ENCODE measurements around the gene MLXIP.

Gene MLXIP

DNA sequence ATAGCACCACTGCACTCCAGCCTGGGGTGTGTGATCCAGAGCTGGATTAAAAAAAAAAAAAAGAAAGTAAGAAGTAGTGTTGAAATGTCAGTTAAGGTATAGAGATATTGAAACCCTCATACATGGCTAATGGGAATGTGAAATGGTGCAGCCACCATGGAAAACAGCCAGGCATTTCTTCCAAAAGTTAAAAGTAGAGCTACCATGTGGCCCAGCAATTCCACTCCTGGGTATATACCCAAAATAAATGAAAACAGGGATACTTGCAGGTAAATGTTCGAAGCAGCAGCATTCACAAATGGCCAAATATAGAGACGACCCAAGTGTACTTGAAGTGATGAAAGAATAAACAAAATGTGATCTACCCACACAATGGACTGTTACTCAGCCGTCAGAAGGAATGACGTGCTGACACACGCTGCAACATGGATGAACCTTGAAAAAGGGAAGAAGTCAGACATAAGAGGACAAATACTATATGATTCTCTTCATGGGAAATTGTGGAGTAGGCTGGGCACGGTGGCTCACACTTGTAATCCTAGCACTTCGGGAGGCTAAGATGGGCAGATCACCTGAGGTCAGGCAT is 80.2 kb downstream of the MLXIP start:
- H3K4me2 ChIP-seq (ENCODE audit: low read depth, low read length, poor library complexity, severe bottlenecking), result no peak overlapping the region
- H3K9me2 ChIP-seq (replicated peaks; ENCODE audit: low read depth, low read length), result no peaks in the 10 kb centered on the region
- H3K79me2 ChIP-seq (ENCODE audit: insufficient read depth, low read length), result no peaks in the 10 kb centered on the region
- H3K9me3 ChIP-seq (ENCODE audit: insufficient read depth, low read depth, low read length), result no peaks in the 10 kb centered on the region
- H4K20me1 ChIP-seq (ENCODE audit: insufficient read depth, low read length, poor library complexity, severe bottlenecking), result no peaks in the 10 kb centered on the region
- H3K9ac ChIP-seq (ENCODE audit: low read depth, low read length, poor library complexity, severe bottlenecking), result no peak overlapping the region
- no peak overlapping the region for H2AFZ ChIP-seq (ENCODE audit: low read length)
- no peaks in the 10 kb centered on the region for H3K4me1 ChIP-seq (ENCODE audit: insufficient read depth, low read length, poor library complexity, severe bottlenecking)
- H3F3A ChIP-seq (ENCODE audit: low read depth), result no peaks in the 10 kb centered on the region
- no peak for TF ChIP-seq EZH2phosphoT487 (IDR thresholded peaks at IDR 0.05; ENCODE audit: borderline replicate concordance)
- TF ChIP-seq, protein P1, sequence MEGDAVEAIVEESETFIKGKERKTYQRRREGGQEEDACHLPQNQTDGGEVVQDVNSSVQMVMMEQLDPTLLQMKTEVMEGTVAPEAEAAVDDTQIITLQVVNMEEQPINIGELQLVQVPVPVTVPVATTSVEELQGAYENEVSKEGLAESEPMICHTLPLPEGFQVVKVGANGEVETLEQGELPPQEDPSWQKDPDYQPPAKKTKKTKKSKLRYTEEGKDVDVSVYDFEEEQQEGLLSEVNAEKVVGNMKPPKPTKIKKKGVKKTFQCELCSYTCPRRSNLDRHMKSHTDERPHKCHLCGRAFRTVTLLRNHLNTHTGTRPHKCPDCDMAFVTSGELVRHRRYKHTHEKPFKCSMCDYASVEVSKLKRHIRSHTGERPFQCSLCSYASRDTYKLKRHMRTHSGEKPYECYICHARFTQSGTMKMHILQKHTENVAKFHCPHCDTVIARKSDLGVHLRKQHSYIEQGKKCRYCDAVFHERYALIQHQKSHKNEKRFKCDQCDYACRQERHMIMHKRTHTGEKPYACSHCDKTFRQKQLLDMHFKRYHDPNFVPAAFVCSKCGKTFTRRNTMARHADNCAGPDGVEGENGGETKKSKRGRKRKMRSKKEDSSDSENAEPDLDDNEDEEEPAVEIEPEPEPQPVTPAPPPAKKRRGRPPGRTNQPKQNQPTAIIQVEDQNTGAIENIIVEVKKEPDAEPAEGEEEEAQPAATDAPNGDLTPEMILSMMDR (conservative IDR thresholded peaks at IDR 0.05; ENCODE audit: low read length), result no peak
- no peaks in the 10 kb centered on the region for H3K27me3 ChIP-seq (ENCODE audit: insufficient read depth, low read length, poor library complexity, severe bottlenecking)
- no peaks in the 10 kb centered on the region for H3K36me3 ChIP-seq (ENCODE audit: insufficient read depth, low read length)
- no peak overlapping the region for H3K4me3 ChIP-seq (ENCODE audit: low read length, poor library complexity, severe bottlenecking)

DNA sequence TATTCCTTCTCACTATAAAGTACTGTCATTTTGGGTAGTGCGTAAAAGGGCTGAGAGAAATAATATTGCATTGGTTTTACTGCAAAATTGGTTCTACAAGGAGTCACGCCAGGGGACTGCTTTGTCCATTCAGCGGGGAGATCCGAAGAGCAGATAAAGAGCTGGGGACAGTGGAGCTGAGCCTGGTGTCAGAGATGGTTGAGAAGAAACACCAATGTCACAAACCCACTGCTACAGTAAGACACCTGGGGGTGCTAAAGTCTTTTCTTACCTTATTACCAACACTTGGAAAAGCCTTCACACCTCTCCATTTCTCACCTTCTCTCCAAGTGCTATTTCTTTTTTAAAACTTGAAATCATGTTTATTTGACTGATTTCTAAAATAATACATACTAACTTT is 81.3 kb downstream of the MLXIP start:
- no peak overlapping the region for H3K9ac ChIP-seq (ENCODE audit: low read depth, low read length, poor library complexity, severe bottlenecking)
- H3K36me3 ChIP-seq (ENCODE audit: insufficient read depth, low read length), result no peaks in the 10 kb centered on the region
- H3K4me3 ChIP-seq (ENCODE audit: low read length, poor library complexity, severe bottlenecking), result no peak overlapping the region
- H3K27me3 ChIP-seq (ENCODE audit: insufficient read depth, low read length, poor library complexity, severe bottlenecking), result no peaks in the 10 kb centered on the region
- TF ChIP-seq, protein P1 (conservative IDR thresholded peaks at IDR 0.05; ENCODE audit: low read length), result peak; percentile 32
- no peak for TF ChIP-seq EZH2phosphoT487 (IDR thresholded peaks at IDR 0.05; ENCODE audit: borderline replicate concordance)
- H2AFZ ChIP-seq (ENCODE audit: low read length), result no peak overlapping the region
- H3K4me2 ChIP-seq (ENCODE audit: low read depth, low read length, poor library complexity, severe bottlenecking), result no peak overlapping the region
- no peaks in the 10 kb centered on the region for H3K9me2 ChIP-seq (replicated peaks; ENCODE audit: low read depth, low read length)
- no peaks in the 10 kb centered on the region for H3K4me1 ChIP-seq (ENCODE audit: insufficient read depth, low read length, poor library complexity, severe bottlenecking)
- no peaks in the 10 kb centered on the region for H4K20me1 ChIP-seq (ENCODE audit: insufficient read depth, low read length, poor library complexity, severe bottlenecking)
- H3K79me2 ChIP-seq (ENCODE audit: insufficient read depth, low read length), result no peaks in the 10 kb centered on the region
- no peaks in the 10 kb centered on the region for H3F3A ChIP-seq (ENCODE audit: low read depth)
- no peaks in the 10 kb centered on the region for H3K9me3 ChIP-seq (ENCODE audit: insufficient read depth, low read depth, low read length)

DNA sequence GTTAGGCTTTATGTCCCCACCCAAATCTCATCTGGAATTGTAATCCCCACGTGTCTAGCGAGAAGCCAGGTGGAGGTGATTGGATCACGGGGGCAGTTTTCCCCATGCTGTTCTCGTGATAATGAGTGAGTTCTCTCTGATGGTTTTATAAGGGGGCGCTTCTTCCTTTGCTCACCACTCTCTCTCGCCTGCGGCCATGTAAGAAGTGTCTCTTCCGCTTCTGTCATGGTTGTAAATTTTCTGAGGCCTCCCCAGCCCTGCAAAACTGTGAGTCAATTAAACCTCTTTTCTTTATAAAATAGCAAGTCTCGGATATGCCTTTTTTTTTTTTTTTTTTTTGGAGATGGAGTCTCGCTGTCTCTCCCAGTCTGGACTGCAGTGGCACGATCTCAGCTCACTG is 82.2 kb downstream of the MLXIP start:
- no peak overlapping the region for H3K4me3 ChIP-seq (ENCODE audit: low read length, poor library complexity, severe bottlenecking)
- H3K9me2 ChIP-seq (replicated peaks; ENCODE audit: low read depth, low read length), result no peaks in the 10 kb centered on the region
- no peaks in the 10 kb centered on the region for H3K9me3 ChIP-seq (ENCODE audit: insufficient read depth, low read depth, low read length)
- H3K4me2 ChIP-seq (ENCODE audit: low read depth, low read length, poor library complexity, severe bottlenecking), result no peak overlapping the region
- H3F3A ChIP-seq (ENCODE audit: low read depth), result no peaks in the 10 kb centered on the region
- H4K20me1 ChIP-seq (ENCODE audit: insufficient read depth, low read length, poor library complexity, severe bottlenecking), result no peaks in the 10 kb centered on the region
- H3K9ac ChIP-seq (ENCODE audit: low read depth, low read length, poor library complexity, severe bottlenecking), result no peak overlapping the region
- no peak for TF ChIP-seq EZH2phosphoT487 (IDR thresholded peaks at IDR 0.05; ENCODE audit: borderline replicate concordance)
- TF ChIP-seq, protein P1 (conservative IDR thresholded peaks at IDR 0.05; ENCODE audit: low read length), result no peak
- no peak overlapping the region for H2AFZ ChIP-seq (ENCODE audit: low read length)
- no peaks in the 10 kb centered on the region for H3K79me2 ChIP-seq (ENCODE audit: insufficient read depth, low read length)
- no peaks in the 10 kb centered on the region for H3K4me1 ChIP-seq (ENCODE audit: insufficient read depth, low read length, poor library complexity, severe bottlenecking)
- no peaks in the 10 kb centered on the region for H3K27me3 ChIP-seq (ENCODE audit: insufficient read depth, low read length, poor library complexity, severe bottlenecking)
- no peaks in the 10 kb centered on the region for H3K36me3 ChIP-seq (ENCODE audit: insufficient read depth, low read length)

Data from Loucy (cell line).